K562 (cell line): ENCODE results near the gene LPCAT1.

Experiments
- EP300 ChIP-seq: IDR thresholded peaks from 2 replicates; pipeline ENCODE4 v1.6.1; 2012; ENCODE audit warnings: low read length, improper control_type of control experiment
- EZH2 ChIP-seq: IDR thresholded peaks from 2 replicates; pipeline ENCODE4 v1.6.1; 2012; ENCODE audit warnings: low read depth, mild to moderate bottlenecking, inconsistent platforms, low read length, borderline replicate concordance
- POLR2A ChIP-seq: fragments of 450-650 bp; conservative IDR thresholded peaks from 2 replicates; pipeline ENCODE4 v1.6.1; 2016
- POLR3G ChIP-seq: IDR thresholded peaks from 2 replicates; pipeline ENCODE4 v1.6.1; 2011; ENCODE audit not compliant: insufficient read length, insufficient replicate concordance; ENCODE audit errors: extremely low read depth
- PTBP1 ChIP-seq: fragments of 200-400 bp; formaldehyde crosslinking; IDR thresholded peaks from 2 replicates; pipeline ENCODE4 v1.6.1; 2017; ENCODE audit warnings: low read depth, low read length
- SMAD4 ChIP-seq: fragments of 250-450 bp; sonication (Bioruptor Pico); conservative IDR thresholded peaks from 2 replicates; pipeline ENCODE4 v1.8.0; 2021; ENCODE audit warnings: inconsistent platforms, mild to moderate bottlenecking, moderate library complexity
- SRSF9 ChIP-seq: fragments of 200-400 bp; formaldehyde crosslinking; IDR thresholded peaks from 2 replicates; pipeline ENCODE4 v1.6.1; 2017; ENCODE audit warnings: low read depth, low read length, borderline replicate concordance
- TAF1 ChIP-seq: IDR thresholded peaks from 2 replicates; pipeline ENCODE4 v1.6.1; 2011; ENCODE audit warnings: mild to moderate bottlenecking, low read length, moderate library complexity; ENCODE audit not compliant: insufficient read depth, control insufficient read depth, severe bottlenecking; ENCODE audit errors: extremely low read depth
- ZFP30 ChIP-seq: fragments of 250-450 bp; sonication (Bioruptor Pico); IDR thresholded peaks from 2 replicates; pipeline ENCODE4 v1.8.0; 2022; ENCODE audit warnings: moderate library complexity, mild to moderate bottlenecking, inconsistent platforms, borderline replicate concordance
- ZNF24 ChIP-seq: fragments of 450-650 bp; IDR thresholded peaks from 2 replicates; pipeline ENCODE4 v1.6.1; 2016
- ZNF583 ChIP-seq: fragments of 250-450 bp; sonication (Bioruptor Pico); IDR thresholded peaks from 2 replicates; pipeline ENCODE4 v1.4.0; 2020
- ZSCAN29 ChIP-seq: fragments of 450-650 bp; IDR thresholded peaks from 2 replicates; pipeline ENCODE4 v1.6.1; 2017
- TF ChIP-seq, protein P1 (sequence below), 3 experiments: IDR thresholded peaks in 2 of 3; conservative IDR thresholded peaks in 1 of 3; 2 replicates each; pipeline ENCODE4 v1.5.1; 2011 to 2012; ENCODE audit warnings: low read length in 3 of 3, mild to moderate bottlenecking in 3 of 3, control low read depth in 2 of 3, improper control_type of control experiment in 1 of 3, inconsistent platforms in 1 of 3, low read depth in 1 of 3, mixed read lengths in 1 of 3, moderate library complexity in 1 of 3; ENCODE audit not compliant: insufficient read depth in 2 of 3
- TF ChIP-seq, protein P2 (sequence below): fragments of 250-450 bp; sonication (Bioruptor Pico); IDR thresholded peaks from 2 replicates; pipeline ENCODE4 v1.5.0; 2020; ENCODE audit warnings: mild to moderate bottlenecking, borderline replicate concordance

DNA sequence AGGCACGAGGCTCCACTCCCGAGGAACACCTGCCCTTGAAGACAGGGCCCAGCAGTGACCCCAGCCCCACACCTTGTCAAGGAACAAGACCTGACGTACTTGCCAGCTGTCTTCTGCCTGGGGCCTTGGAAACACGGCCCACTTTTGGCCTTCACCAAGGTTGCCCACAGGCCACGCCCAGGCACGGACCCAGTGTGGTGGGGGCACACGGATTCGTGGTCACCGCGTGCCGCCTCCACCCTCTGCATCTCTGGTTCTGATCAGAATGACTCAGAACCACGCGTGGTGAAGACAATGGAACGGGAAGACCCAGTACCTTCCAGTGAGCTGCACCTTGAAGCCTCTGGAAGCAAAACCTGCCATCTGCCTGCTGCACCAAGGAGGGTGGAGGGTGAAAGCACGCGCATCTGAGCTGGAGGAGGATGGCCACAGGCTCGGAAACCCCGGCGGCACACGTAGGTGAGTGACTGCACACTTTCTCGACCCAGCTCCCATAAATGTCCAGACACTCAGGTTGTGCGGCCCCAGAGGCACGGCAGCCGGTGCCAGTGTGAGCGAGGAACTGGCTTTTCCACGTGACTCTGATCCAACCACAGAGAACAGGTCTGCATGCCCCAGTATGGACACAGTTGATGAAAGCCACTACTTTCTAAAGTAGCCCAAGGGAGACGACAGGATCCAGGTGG, 36.5 kb downstream of the LPCAT1 start:
- TF ChIP-seq SRSF9: no peak
- TF ChIP-seq, protein P1, sequence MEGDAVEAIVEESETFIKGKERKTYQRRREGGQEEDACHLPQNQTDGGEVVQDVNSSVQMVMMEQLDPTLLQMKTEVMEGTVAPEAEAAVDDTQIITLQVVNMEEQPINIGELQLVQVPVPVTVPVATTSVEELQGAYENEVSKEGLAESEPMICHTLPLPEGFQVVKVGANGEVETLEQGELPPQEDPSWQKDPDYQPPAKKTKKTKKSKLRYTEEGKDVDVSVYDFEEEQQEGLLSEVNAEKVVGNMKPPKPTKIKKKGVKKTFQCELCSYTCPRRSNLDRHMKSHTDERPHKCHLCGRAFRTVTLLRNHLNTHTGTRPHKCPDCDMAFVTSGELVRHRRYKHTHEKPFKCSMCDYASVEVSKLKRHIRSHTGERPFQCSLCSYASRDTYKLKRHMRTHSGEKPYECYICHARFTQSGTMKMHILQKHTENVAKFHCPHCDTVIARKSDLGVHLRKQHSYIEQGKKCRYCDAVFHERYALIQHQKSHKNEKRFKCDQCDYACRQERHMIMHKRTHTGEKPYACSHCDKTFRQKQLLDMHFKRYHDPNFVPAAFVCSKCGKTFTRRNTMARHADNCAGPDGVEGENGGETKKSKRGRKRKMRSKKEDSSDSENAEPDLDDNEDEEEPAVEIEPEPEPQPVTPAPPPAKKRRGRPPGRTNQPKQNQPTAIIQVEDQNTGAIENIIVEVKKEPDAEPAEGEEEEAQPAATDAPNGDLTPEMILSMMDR (IDR thresholded peaks at IDR 0.05 in 2 of 3, conservative IDR thresholded peaks at IDR 0.05 in 1 of 3; ENCODE audit: insufficient read depth in 2 of 3, low read depth in 1 of 3, low read length in 3 of 3): no peak
- TF ChIP-seq, protein P2, sequence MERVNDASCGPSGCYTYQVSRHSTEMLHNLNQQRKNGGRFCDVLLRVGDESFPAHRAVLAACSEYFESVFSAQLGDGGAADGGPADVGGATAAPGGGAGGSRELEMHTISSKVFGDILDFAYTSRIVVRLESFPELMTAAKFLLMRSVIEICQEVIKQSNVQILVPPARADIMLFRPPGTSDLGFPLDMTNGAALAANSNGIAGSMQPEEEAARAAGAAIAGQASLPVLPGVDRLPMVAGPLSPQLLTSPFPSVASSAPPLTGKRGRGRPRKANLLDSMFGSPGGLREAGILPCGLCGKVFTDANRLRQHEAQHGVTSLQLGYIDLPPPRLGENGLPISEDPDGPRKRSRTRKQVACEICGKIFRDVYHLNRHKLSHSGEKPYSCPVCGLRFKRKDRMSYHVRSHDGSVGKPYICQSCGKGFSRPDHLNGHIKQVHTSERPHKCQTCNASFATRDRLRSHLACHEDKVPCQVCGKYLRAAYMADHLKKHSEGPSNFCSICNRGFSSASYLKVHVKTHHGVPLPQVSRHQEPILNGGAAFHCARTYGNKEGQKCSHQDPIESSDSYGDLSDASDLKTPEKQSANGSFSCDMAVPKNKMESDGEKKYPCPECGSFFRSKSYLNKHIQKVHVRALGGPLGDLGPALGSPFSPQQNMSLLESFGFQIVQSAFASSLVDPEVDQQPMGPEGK (CRISPR knock-in tag): no peak
- TF ChIP-seq ZFP30 (CRISPR knock-in tag): no peak
- TF ChIP-seq EZH2: no peak
- TF ChIP-seq PTBP1: no peak
- no peak for TF ChIP-seq ZSCAN29
- TF ChIP-seq ZNF583 (CRISPR knock-in tag): no peak
- no peak for TF ChIP-seq POLR2A
- TF ChIP-seq EP300: no peak
- no peak for TF ChIP-seq ZNF24
- no peak for TF ChIP-seq POLR3G
- no peak for TF ChIP-seq TAF1
- no peak for TF ChIP-seq SMAD4 (CRISPR knock-in tag)
